Mesenchymal stem cell (in vitro differentiated cells and primary cell): Measurements from ENCODE around the gene PMS2.
"Not testable (repeated sequence)": the region's sequence is repeated elsewhere in the genome, so short reads cannot be mapped to it uniquely, and the experiment has no call there.

ENCODE experiments used
- DNase-seq: peaks from one replicate; pipeline ENCODE4 v3.0.0-alpha.2; 2013
- H2AFZ ChIP-seq: one replicate; pipeline ENCODE4 v1.6.1; 2013; ENCODE audit warnings: low read depth, mild to moderate bottlenecking, control low read depth, inconsistent platforms, low read length, moderate library complexity
- H2AK5ac ChIP-seq: 2 replicates; pipeline ENCODE4 v1.6.1; 2013; ENCODE audit warnings: low read length, moderate library complexity, mild to moderate bottlenecking, inconsistent platforms; ENCODE audit not compliant: severe bottlenecking
- H2BK120ac ChIP-seq: one replicate; pipeline ENCODE4 v1.6.1; 2013; ENCODE audit warnings: low read depth, mild to moderate bottlenecking, inconsistent platforms, low read length, moderate library complexity
- H2BK12ac ChIP-seq, 2 experiments: one replicate each; pipeline ENCODE4 v1.6.1; 2013; ENCODE audit warnings: inconsistent platforms in 2 of 2, low read length in 2 of 2, mild to moderate bottlenecking in 2 of 2, moderate library complexity in 2 of 2, control low read depth in 1 of 2
- H2BK15ac ChIP-seq: one replicate; pipeline ENCODE4 v1.6.1; 2013; ENCODE audit warnings: mild to moderate bottlenecking, low read depth, inconsistent platforms; ENCODE audit not compliant: poor library complexity, severe bottlenecking
- H2BK5ac ChIP-seq: 2 replicates; pipeline ENCODE4 v1.6.1; 2013; ENCODE audit warnings: low read depth, mild to moderate bottlenecking, low read length, control low read depth, inconsistent platforms; ENCODE audit not compliant: poor library complexity, severe bottlenecking
- H3K14ac ChIP-seq, 2 experiments: one replicate each; pipeline ENCODE4 v1.6.1; 2013; ENCODE audit warnings: inconsistent platforms in 2 of 2, low read length in 2 of 2, control low read depth in 1 of 2, mild to moderate bottlenecking in 1 of 2, moderate library complexity in 1 of 2
- H3K18ac ChIP-seq, 2 experiments: one replicate each; pipeline ENCODE4 v1.6.1; 2013; ENCODE audit warnings: inconsistent platforms in 2 of 2, low read length in 2 of 2, control low read depth in 1 of 2, low read depth in 1 of 2, mild to moderate bottlenecking in 1 of 2
- H3K23ac ChIP-seq, 2 experiments: one replicate each; pipeline ENCODE4 v1.6.1; 2013; ENCODE audit warnings: inconsistent platforms in 2 of 2, low read length in 2 of 2, mild to moderate bottlenecking in 2 of 2, moderate library complexity in 2 of 2, control low read depth in 1 of 2
- H3K27ac ChIP-seq: 2 replicates; pipeline ENCODE4 v1.5.1; 2013; ENCODE audit warnings: mild to moderate bottlenecking, moderate library complexity, low read length, control low read depth, inconsistent platforms; ENCODE audit not compliant: poor library complexity, severe bottlenecking
- H3K27me3 ChIP-seq, 2 experiments: 2 replicates each; pipeline versions ENCODE4 v1.6.1 to v1.7.0; 2013; ENCODE audit warnings: low read length in 2 of 2, mild to moderate bottlenecking in 2 of 2, moderate library complexity in 2 of 2, control low read depth in 1 of 2, inconsistent platforms in 1 of 2; ENCODE audit not compliant: control insufficient read depth in 1 of 2, insufficient read depth in 1 of 2
- H3K36me3 ChIP-seq, 2 experiments: 2 replicates each; pipeline versions ENCODE4 v1.6.1 to v1.7.0; 2013; ENCODE audit warnings: low read length in 2 of 2, control low read depth in 1 of 2, inconsistent platforms in 1 of 2, low read depth in 1 of 2, mild to moderate bottlenecking in 1 of 2; ENCODE audit not compliant: insufficient read depth in 2 of 2, control insufficient read depth in 1 of 2
- H3K4ac ChIP-seq, 2 experiments: one replicate each; pipeline ENCODE4 v1.6.1; 2013; ENCODE audit warnings: inconsistent platforms in 2 of 2, low read length in 2 of 2, mild to moderate bottlenecking in 2 of 2, moderate library complexity in 2 of 2, control low read depth in 1 of 2, low read depth in 1 of 2
- H3K4me1 ChIP-seq: 2 replicates; pipeline ENCODE4 v1.6.1; 2013; ENCODE audit warnings: low read depth, low read length, control low read depth; ENCODE audit not compliant: control insufficient read depth, insufficient read depth
- H3K4me2 ChIP-seq: 2 replicates; pipeline ENCODE4 v1.6.1; 2013; ENCODE audit warnings: low read length, mild to moderate bottlenecking, inconsistent platforms; ENCODE audit not compliant: poor library complexity, severe bottlenecking
- H3K4me3 ChIP-seq, 2 experiments: 2 replicates each; pipeline versions ENCODE4 v1.5.1 to v1.7.0; 2013; ENCODE audit warnings: low read length in 2 of 2, mild to moderate bottlenecking in 2 of 2, control low read depth in 1 of 2, low read depth in 1 of 2; ENCODE audit not compliant: insufficient read depth in 1 of 2
- H3K79me1 ChIP-seq: replicated peaks from 2 replicates; pipeline ENCODE4 v1.6.1; 2013; ENCODE audit warnings: mild to moderate bottlenecking, control low read depth, low read length, inconsistent platforms; ENCODE audit not compliant: poor library complexity, severe bottlenecking
- H3K9ac ChIP-seq: 2 replicates; pipeline ENCODE4 v1.7.0; 2013; ENCODE audit warnings: mild to moderate bottlenecking, low read length, moderate library complexity
- H3K9me3 ChIP-seq: 2 replicates; pipeline ENCODE4 v1.7.0; 2013; ENCODE audit warnings: mild to moderate bottlenecking, low read length; ENCODE audit not compliant: control insufficient read depth
- H4K8ac ChIP-seq: one replicate; pipeline ENCODE4 v1.6.1; 2013; ENCODE audit warnings: inconsistent platforms, mild to moderate bottlenecking, low read length, moderate library complexity
- H4K91ac ChIP-seq: one replicate; pipeline ENCODE4 v1.6.1; 2013; ENCODE audit warnings: mild to moderate bottlenecking, low read length, inconsistent platforms
- WGBS: methylation state at CpG from one replicate; pipeline ENCODE4 v1.1.7; 2013; ENCODE audit warnings: mixed read lengths; 5-methylcytosine and 5-hydroxymethylcytosine counted together

The PMS2 gene

GRCh38 chr7:5963205-5963604, 45.6 kb downstream of the PMS2 start:
- not testable (repeated sequence) for H2BK5ac ChIP-seq, H2BK120ac ChIP-seq, H2BK15ac ChIP-seq, H2AFZ ChIP-seq, H3K4ac ChIP-seq, H2BK12ac ChIP-seq, H3K27ac ChIP-seq, DNase-seq, H3K23ac ChIP-seq, H3K36me3 ChIP-seq, H3K4me1 ChIP-seq, H3K9ac ChIP-seq, H3K27me3 ChIP-seq, H4K91ac ChIP-seq, H3K18ac ChIP-seq, H3K79me1 ChIP-seq, H2AK5ac ChIP-seq, H4K8ac ChIP-seq, H3K14ac ChIP-seq, H3K9me3 ChIP-seq, H3K4me3 ChIP-seq, H3K4me2 ChIP-seq
- no CpG with 5 or more reads among the region's 13 CpGs for WGBS

- H3K18ac ChIP-seq, H3K4me1 ChIP-seq, H3K4me2 ChIP-seq, H3K27me3 ChIP-seq, H2BK120ac ChIP-seq, H3K9ac ChIP-seq, H3K4ac ChIP-seq, DNase-seq, H3K14ac ChIP-seq, H3K27ac ChIP-seq, H3K4me3 ChIP-seq, H3K36me3 ChIP-seq, H2BK15ac ChIP-seq, H2AK5ac ChIP-seq, H4K8ac ChIP-seq, H2BK12ac ChIP-seq, H4K91ac ChIP-seq, H3K9me3 ChIP-seq, H3K23ac ChIP-seq, H3K79me1 ChIP-seq, H2BK5ac ChIP-seq, H2AFZ ChIP-seq: not testable (repeated sequence)
- whole genome bisulfite sequencing, result no CpG with 5 or more reads among the region's 17 CpGs
Observed at GRCh38 chr7:5934945-5935450, 73.9 kb downstream of the PMS2 start.

- H3K79me1 ChIP-seq, H3K27ac ChIP-seq, H3K23ac ChIP-seq, H3K18ac ChIP-seq, H2BK15ac ChIP-seq, H3K9me3 ChIP-seq, H2BK5ac ChIP-seq, H3K4ac ChIP-seq, H3K9ac ChIP-seq, H3K4me1 ChIP-seq, H2BK120ac ChIP-seq, H2BK12ac ChIP-seq, H4K8ac ChIP-seq, H4K91ac ChIP-seq, H3K36me3 ChIP-seq, H2AK5ac ChIP-seq, H3K4me3 ChIP-seq, H3K14ac ChIP-seq, H3K4me2 ChIP-seq, H3K27me3 ChIP-seq, H2AFZ ChIP-seq: not testable (repeated sequence)
- no CpG with 5 or more reads among the region's 13 CpGs for WGBS
- peak; percentile 56 for DNase-seq
Observed at GRCh38 chr7:5931905-5932644, 76.8 kb downstream of the PMS2 start.

- not testable (repeated sequence) for H2AFZ ChIP-seq, H3K27ac ChIP-seq, H3K36me3 ChIP-seq, H2BK5ac ChIP-seq, H4K91ac ChIP-seq, H4K8ac ChIP-seq, H3K9ac ChIP-seq, H3K14ac ChIP-seq, H3K4me3 ChIP-seq, H3K9me3 ChIP-seq, H3K79me1 ChIP-seq, H3K4ac ChIP-seq, H3K27me3 ChIP-seq, H3K23ac ChIP-seq, H3K4me1 ChIP-seq, DNase-seq, H2BK15ac ChIP-seq, H2BK120ac ChIP-seq, H3K4me2 ChIP-seq
- Histone ChIP-seq H3K18ac (peak overlapping the region in 1 of 2 experiments; percentile 24), H2BK12ac (peak overlapping the region in 1 of 2 experiments; percentile 42), H2AK5ac (peak overlapping the region; percentile 36)
- 94% methylated on average over 11 of the region's 14 CpGs for WGBS
Observed at GRCh38 chr7:5931250-5931649, 77.6 kb downstream of the PMS2 start.
